Large intestine (tissue), 3 donors: Measurements from ENCODE around the gene STX16. TPM values are rescaled to one million over a fixed set of nuclear protein-coding genes. Genes with fewer than 3 reads are reported as not detected.
"Not testable (repeated sequence)": the region's sequence is repeated elsewhere in the genome, so short reads cannot be mapped to it uniquely, and the experiment has no call there.

Experiments used
- DNase-seq, 2 donors: peaks; one replicate each; pipeline versions ENCODE4 v3.0.0 to v3.0.0-alpha.2; 2013
- H3K27ac ChIP-seq: one replicate; pipeline ENCODE4 v1.5.1; 2013; ENCODE audit warnings: low read length
- H3K27me3 ChIP-seq: 2 replicates; pipeline ENCODE4 v1.6.1; 2013; ENCODE audit warnings: low read length; ENCODE audit not compliant: control insufficient read depth, insufficient read depth
- H3K36me3 ChIP-seq: 2 replicates; pipeline ENCODE4 v1.6.1; 2013; ENCODE audit warnings: low read length; ENCODE audit not compliant: control insufficient read depth, insufficient read depth
- H3K4me1 ChIP-seq: one replicate; pipeline ENCODE4 v1.6.1; 2013; ENCODE audit warnings: low read length; ENCODE audit not compliant: control insufficient read depth, insufficient read depth
- H3K4me3 ChIP-seq: one replicate; pipeline ENCODE4 v1.5.1; 2013; ENCODE audit warnings: low read length
- H3K9me3 ChIP-seq: one replicate; pipeline ENCODE4 v1.6.1; 2013; ENCODE audit warnings: mild to moderate bottlenecking, low read depth, low read length, moderate library complexity; ENCODE audit not compliant: control insufficient read depth
- WGBS: methylation state at CpG from one replicate; pipeline ENCODE4 v1.1.5; 2013; ENCODE audit warnings: low lambda C conversion rate; ENCODE audit not compliant: insufficient coverage; 5-methylcytosine and 5-hydroxymethylcytosine counted together
- polyA plus RNA-seq: library from polyadenylated mRNA; unstranded; fragments of 120-200 nt; gene quantifications from one replicate; pipeline ENCODE4 v1.2.1, GENCODE V29; 2013

Gene STX16
- polyA plus RNA-seq, 1 donor = 80.6 TPM

DNA sequence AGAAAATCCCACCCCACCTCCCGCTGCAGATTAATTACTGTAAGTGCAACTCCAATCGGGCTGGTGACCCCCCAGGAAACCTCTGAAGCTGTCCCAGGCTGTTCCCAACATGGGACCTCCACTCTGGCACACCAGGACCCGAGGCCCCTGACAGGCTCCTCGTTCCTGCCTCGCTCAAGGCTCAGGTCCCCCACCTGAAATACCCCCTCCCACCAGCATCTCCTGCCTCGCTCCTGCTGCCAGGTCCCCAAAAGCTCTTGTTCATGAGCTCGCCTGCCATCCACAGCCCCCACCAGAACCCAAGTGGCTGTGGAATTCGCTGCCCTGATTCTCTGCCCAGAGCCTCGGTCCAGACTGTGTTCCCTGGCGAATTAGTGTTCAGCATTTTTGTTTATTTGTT, 67.6 kb downstream of the STX16 start:
- 100% methylated on average over 1 of the region's 10 CpGs for WGBS
- peaks cover 8% of the 10 kb centered on the region for H3K27me3 ChIP-seq
- no peak for DNase-seq
- no peak overlapping the region for H3K4me3 ChIP-seq
- H3K9me3 ChIP-seq = no peaks in the 10 kb centered on the region
- no peak overlapping the region for H3K27ac ChIP-seq
- H3K36me3 ChIP-seq = peaks cover 2% of the 10 kb centered on the region
- no peaks in the 10 kb centered on the region for H3K4me1 ChIP-seq

GRCh38 chr20:58719258-58719657, 68.2 kb downstream of the STX16 start:
- Histone ChIP-seq H3K36me3 (peaks cover 2% of the 10 kb centered on the region), H3K27ac (no peak overlapping the region), H3K27me3 (peaks cover 10% of the 10 kb centered on the region), H3K4me3 (no peak overlapping the region), H3K9me3 (no peaks in the 10 kb centered on the region), H3K4me1 (no peaks in the 10 kb centered on the region)
- no peak for DNase-seq
- WGBS = no CpG with 5 or more reads among the region's 7 CpGs

- Histone ChIP-seq H3K27me3 (peaks cover 10% of the 10 kb centered on the region), H3K4me3 (no peak overlapping the region), H3K9me3 (no peaks in the 10 kb centered on the region), H3K27ac (no peak overlapping the region), H3K4me1 (no peaks in the 10 kb centered on the region), H3K36me3 (peaks cover 2% of the 10 kb centered on the region)
- no CpG with 5 or more reads among the region's 6 CpGs for WGBS
- no peak for DNase-seq
These were observed 68.9 kb downstream of the STX16 start for GRCh38 chr20:58719971-58720371.

DNA sequence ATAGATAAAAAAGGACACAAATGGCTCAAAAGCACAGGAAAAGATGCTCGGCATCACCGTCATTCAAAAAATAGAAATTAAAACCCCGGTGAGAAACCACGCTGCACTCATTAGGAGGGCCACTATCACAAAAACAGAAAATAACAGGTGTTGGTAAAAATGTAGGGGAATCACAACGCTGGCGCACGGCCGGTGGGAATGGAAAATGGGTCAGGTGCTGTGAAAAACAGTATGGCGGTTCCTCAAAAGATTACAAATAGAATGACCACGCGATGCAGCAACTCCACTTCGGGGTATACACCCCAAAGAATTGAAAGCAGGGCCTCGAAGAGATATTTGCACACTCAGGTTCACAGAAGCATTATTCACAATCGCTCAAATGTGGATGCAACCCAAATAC, 69.8 kb downstream of the STX16 start:
- H3K9me3 ChIP-seq = no peaks in the 10 kb centered on the region
- H3K27ac ChIP-seq = no peak overlapping the region
- no peak overlapping the region for H3K4me3 ChIP-seq
- H3K4me1 ChIP-seq = no peaks in the 10 kb centered on the region
- no peak for DNase-seq
- H3K27me3 ChIP-seq = peaks cover 10% of the 10 kb centered on the region
- H3K36me3 ChIP-seq = peaks cover 2% of the 10 kb centered on the region
- 100% methylated on average over 7 of the region's 14 CpGs for WGBS

GRCh38 chr20:58721951-58722778, 71.1 kb downstream of the STX16 start:
- 86% methylated on average over 1 of the region's 22 CpGs for WGBS
- Histone ChIP-seq H3K36me3 (no peaks in the 10 kb centered on the region), H3K9me3 (no peaks in the 10 kb centered on the region), H3K4me1 (no peaks in the 10 kb centered on the region), H3K27me3 (peaks cover 10% of the 10 kb centered on the region), H3K27ac (no peak overlapping the region), H3K4me3 (no peak overlapping the region)
- no peak for DNase-seq

DNA sequence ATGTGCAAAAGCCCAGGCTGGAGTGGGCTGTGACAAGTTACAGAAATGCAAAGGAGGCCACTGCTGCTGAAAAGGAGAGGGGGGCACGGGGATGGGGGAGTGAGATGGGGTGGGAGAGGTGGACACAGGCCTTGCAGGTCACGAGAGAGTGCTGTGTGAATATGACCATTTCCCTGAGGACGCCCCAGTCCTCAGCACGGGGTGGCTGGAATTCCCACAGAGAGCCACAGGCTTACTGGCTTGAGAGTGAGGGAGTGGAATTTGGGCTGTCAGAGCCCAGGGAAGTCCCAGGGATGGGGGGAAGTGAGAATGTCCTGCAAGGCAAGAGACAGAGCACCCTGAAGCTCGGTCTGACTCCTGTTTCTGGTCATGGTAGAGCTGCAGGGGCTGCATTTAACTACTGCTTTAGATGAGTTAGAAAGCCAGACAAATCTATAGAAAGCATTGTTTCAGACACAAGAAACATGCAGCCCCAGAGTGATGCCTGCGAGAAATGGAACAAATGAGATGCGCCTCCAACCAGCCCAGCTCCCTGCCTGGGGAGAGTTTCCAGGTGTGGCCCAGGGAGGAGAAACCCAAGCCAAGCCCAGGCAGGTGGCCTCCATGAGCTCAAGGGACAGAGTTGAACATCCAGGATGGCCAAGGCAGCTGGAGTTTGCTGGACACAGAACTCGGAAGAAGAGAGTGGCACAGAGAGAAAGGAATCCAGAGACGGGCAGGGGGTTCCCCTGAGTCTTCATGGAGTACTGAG, 72.0 kb downstream of the STX16 start:
- no peak for DNase-seq
- H3K36me3 ChIP-seq = no peaks in the 10 kb centered on the region
- WGBS = no CpG with 5 or more reads among the region's 9 CpGs
- no peaks in the 10 kb centered on the region for H3K9me3 ChIP-seq
- peaks cover 10% of the 10 kb centered on the region for H3K27me3 ChIP-seq
- no peak overlapping the region for H3K4me3 ChIP-seq
- H3K27ac ChIP-seq = no peak overlapping the region
- H3K4me1 ChIP-seq = no peaks in the 10 kb centered on the region

DNA sequence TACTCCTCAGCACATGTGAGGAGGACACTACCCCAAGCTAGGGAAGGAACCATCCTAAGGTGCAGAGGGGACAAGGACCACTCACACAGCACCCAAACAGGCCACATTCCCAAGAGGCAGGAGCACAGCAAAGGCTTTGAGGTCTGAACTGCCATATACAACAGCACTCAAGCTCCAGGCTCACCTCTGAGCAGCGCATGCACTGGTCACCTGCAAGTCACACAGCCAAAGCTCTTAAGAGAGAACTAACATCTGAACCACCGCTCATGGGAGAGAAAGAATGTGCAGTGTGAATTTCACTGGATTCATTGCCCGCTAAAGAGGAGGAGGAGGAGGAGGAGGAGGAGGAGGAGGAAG, 72.5 kb downstream of the STX16 start:
- no peaks in the 10 kb centered on the region for H3K9me3 ChIP-seq
- no peak overlapping the region for H3K4me3 ChIP-seq
- no peak overlapping the region for H3K27ac ChIP-seq
- peaks cover 10% of the 10 kb centered on the region for H3K27me3 ChIP-seq
- WGBS = 71% methylated on average over 1 of the region's 3 CpGs
- H3K4me1 ChIP-seq = no peaks in the 10 kb centered on the region
- no peak for DNase-seq
- H3K36me3 ChIP-seq = no peaks in the 10 kb centered on the region

DNA sequence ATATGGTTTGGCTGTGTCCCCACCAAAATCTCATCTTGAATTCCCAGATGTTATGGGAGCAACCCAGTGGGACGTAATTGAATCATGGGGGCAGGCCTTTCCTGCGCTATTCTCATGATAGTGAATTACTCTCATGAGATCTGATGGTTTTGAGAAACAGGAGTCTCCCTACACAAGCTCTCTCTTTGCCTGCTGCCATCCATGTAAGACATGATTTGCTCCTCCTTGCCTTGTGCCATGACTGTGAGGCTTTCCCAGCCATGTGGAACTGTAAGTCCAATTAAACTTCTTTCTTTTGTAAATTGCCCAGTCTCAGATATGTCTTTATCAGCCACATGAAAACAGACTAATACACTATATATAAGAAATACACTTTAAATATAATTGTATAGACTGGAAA, 75.1 kb downstream of the STX16 start:
- not testable (repeated sequence) for H3K4me3 ChIP-seq, H3K36me3 ChIP-seq, H3K4me1 ChIP-seq, H3K27ac ChIP-seq, H3K9me3 ChIP-seq, DNase-seq, H3K27me3 ChIP-seq
- WGBS = no CpG with 5 or more reads among the region's 2 CpGs

Other genes with a start within 250 kb of the STX16 start
- 0.09 TPM for gene APCDD1L, start 135.9 kb upstream of the STX16 start, polyA plus RNA-seq
- gene NPEPL1, start 41.5 kb downstream of the STX16 start, polyA plus RNA-seq = 35.1 TPM
- 0.40 TPM for gene GNAS-AS1, start 199.6 kb downstream of the STX16 start, polyA plus RNA-seq
- gene GNAS, start 201.4 kb downstream of the STX16 start, polyA plus RNA-seq = 930 TPM